ENCODE data around the gene NRXN2.
A peak's percentile ranks its signal among the peaks of the same experiment; 100 is the strongest.

NRXN2 gene

GRCh38 chr11:64624883-64625481 is 98.0 kb downstream of the NRXN2 start:
- no peak for DNase-seq

DNA sequence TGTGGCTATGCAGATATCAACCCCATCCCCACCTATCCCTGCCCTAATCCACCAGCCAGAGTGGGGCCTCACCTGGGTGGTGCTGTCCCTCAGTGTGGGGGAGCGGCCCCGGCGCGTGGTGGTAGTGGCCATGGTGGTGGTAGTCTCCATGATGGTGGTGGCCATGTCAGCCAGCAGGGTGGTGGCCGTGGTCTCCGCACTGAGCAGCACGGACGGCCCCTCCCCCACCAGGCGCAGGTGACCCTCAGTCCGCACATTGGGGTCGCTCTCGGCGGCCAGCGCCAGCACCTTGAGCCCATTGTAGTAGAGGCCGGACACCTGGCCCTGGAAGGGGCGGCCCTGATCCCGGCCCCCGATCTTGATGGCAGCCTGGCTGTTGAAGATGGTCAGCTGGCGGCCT is 100.3 kb downstream of the NRXN2 start:
- no peak for DNase-seq

DNA sequence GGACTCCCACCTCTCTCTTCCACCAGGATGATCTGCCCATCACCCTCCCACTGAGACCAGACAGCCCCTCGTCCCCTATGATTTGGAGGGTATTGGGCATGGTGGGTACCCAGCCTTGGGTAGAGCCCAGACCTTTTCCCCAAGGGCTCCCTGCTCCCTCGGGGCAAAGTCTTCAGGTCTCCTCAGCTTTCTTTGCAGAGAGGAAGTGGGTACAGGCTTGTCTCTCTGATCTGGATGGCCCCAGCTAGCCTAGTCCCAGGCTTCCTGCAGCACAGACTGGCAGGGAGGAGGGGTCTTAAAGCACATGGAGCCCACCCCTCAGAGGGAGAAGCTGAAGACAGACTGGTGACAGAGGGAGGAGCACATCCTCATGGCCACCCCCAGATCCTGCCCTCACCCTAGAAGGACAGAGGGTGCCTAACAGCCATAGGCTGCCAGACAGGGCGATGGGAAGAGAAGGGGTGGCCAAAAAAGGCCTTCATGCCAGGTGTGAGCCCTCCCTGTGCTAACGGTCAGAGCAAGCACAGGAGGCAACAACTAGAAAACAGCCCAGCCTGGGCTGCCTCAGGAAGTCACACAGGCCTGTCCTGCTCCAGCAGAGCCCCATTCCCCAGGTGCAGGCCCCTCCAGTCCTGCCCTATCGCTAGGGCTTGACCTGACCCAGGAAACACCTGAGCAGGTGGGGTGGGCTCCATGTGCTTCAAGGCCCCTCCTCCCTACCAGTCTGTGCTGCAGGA is 101.5 kb downstream of the NRXN2 start:
- DNase-seq, result no peak

DNA sequence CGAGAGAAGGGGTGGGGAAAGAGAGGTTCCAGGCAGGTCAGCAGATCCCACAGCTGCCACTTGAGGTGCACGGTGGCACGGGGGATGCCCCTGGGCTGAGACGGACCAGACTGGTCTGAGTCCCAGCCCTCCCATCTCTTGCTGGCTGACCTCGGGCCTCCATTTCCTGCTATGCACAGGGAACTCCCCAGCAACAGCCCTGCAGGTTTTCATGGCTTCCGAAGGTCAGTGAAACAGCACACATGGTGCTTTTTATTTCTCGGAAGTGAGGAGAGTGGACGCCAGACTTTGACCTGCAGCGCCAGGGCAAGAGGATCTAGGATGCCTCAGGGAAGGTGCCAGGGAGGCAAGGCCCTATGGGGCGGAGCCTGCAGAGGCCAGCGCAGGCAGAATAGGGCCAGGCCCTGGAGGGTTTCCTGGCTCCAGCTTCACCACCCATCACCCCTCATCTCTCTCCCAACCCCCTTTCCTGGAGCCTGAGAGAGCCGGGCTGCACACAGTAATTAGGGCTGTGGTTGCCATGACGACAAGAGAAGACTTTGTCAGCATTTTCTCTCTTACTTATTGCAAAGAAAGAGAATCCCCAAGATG is 102.5 kb downstream of the NRXN2 start:
- peak; percentile 4 for DNase-seq

DNA sequence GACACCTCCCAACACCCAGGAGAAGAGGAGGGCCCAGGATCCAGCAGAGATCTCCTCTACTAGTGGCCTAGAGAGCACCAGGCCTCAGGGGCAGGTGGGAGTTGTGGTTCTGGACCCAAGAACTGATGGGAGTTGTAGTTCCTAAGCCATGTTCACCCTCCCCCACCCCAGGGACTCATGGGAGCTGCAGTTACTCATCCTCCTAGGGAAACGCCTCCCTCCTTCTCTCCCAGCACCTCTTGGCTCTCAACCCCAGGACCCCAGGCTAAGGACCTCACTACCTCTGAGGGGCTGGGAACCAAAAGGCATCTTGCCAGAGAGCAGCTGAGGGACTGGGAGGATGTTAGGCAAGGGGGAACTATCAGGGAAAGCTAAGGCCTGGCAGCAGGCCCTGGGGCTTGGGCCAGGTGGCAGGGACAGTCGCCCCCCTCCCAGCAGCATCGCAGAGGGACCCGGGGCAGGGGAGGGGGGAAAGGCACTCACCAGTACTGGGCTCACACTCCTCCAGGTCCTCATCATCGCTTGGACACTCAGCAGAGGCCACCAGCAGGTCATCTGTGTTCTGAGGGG is 103.1 kb downstream of the NRXN2 start:
- peak; percentile 50 for DNase-seq

- no peak for DNase-seq
These were observed 103.8 kb downstream of the NRXN2 start for GRCh38 chr11:64619196-64619595.

DNA sequence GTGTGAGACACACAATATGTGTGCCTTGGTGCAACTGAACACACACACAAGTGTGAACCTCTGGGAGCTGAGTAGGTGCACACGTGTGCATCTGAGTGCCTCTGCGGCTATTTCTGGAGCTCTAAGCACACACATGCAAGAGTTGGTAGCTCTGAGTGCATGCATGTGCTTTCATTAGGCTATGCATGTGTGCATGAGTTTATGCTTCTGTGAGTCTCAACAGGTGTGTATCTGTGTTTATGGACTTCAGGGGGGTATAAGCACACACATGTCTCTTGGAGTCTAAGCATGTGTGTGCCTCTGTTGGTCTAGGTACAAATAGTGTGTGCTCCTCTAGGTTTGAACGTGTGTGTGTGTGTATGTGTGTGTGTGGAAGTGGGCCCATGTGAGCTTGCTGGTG is 106.2 kb downstream of the NRXN2 start:
- DNase-seq, result no peak

DNA sequence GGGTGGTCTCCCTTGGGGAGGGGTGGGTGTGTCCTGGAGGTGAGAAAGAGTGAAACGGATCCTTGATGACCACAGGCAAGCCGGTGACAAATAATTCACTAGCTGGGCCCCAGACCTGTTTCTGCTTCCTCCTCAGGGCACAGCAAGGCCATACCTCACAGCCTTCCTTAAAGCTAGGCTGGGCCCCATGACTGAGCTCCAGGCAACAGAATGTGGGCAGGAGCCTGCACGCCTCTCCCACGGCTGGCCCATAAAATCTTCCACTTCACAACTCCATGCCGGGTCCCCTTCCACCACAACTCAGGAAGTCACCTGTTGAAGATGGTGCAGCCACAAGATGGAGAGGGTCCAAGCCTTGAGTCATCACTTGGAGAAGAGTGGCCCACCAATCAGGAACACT is 108.1 kb downstream of the NRXN2 start:
- no peak for DNase-seq

DNA sequence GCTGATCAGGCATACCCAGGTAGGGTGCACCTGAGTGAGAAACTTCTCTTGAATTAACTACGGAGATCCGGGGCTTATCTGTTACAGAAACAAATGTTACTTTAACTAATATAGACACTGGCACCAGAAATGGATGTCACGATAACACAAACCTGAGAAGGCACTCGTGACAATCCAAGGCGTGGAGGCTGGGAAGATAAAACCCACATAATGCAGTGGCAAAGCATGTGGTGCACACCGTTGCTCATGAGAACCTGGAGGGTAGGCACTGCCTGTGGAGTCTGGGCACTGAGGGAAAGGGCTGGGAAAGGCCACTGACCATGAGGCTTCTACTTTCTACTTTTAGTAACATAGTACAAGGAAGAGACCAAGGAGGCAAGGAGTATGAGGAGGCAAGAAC is 109.3 kb downstream of the NRXN2 start:
- no peak for DNase-seq

DNA sequence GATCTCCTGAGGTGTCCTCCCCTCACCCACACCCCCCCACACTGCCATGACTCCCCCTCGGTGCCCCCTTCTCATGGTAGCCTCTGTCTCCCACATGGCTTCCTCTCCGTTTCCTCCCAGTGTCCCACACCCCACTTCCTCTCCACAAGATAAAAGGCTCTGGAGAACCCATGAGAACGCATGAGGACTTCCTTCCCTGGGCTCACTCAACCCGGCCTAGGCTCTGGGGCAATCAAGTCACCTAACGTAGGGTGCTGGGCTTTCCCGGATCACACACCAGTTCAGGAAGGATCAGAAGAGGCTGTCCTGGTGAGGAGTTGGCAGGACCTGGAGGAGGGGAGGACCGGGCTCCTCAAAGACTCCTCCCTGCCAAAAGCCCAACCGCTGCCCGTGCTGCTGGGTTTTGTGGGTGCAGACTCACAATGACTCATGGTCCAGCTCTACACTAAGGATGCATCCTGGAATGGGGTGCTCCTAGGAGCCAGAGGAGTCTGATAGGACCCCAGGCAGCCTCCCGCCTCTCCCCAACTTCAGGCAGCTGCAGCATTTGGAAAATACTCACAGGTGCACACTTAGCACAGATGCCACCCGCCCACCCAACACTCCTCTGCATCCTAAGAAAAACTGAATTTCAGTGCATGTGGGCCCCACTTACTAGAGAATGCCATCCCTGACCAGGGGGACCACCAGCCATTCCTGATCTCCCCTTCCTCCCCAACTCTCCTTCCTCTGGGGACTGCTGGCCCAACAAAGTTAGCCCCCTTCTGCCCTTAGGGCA is 110.9 kb downstream of the NRXN2 start:
- DNase-seq, result no peak

DNA sequence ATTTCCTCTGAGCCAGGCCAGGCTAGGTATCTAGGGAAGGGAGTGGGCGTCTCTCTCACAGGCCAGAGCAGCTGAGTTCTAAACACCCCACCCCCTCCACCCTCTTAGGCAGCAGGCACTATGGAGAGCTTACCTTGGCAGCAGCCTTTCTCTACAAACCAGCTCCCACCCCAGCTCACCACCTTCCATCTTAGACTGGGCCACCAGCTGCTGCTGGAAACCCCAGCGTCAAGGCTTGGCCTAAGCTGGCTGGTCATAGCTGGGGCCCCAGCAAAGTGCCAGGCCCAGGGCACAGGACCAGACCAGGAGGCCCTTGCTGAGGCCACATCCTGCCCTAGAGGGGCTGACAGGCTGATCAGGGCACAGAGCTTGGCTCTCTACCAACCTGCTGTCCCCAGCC is 111.8 kb downstream of the NRXN2 start:
- no peak for DNase-seq

DNA sequence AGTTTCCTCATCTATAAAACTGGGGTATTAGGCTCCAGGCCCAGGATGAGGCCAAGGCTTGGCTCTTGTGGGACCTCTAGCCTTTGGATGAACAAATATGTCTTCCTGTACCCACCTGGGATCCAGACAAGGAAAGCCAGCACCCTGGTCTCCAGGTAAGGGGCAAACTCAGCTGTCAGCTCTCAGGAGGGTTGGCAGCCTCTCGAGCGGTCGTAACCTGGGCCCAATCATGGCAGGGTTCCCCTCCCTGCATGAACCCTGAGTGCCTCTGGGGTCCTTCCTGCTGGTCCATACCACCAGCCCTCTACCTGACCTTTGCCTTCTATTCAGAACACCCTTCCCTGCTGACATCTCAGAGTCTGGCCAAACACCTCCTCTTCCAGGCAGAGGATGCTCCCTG is 112.4 kb downstream of the NRXN2 start:
- DNase-seq, result no peak

- no peak for DNase-seq
These were observed 113.5 kb downstream of the NRXN2 start for GRCh38 chr11:64609436-64610047.

GRCh38 chr11:64608636-64609035 is 114.4 kb downstream of the NRXN2 start:
- no peak for DNase-seq

DNA sequence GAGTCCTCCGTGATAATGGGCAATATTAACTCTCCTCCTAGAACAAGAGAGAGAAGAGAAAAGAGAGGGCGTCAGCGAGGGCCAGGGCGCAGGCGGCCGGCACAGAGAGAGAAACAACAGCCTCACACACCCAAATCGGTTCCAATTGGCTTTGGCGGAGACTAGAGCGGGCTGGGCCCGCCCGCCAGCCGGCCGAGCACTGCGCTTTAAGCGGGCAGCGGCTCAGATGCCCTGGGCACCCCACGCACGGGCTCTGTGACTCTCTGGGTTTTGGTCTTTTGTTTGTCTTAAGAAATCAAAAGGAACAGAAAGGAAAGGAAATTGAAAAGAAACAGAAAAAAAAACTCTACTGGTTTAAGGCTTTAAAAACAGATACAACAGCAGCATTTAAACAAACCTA is 115.0 kb downstream of the NRXN2 start:
- DNase-seq, result peak; percentile 7

- DNase-seq, result no peak
These were observed 115.5 kb downstream of the NRXN2 start for GRCh38 chr11:64607381-64607985.

DNA sequence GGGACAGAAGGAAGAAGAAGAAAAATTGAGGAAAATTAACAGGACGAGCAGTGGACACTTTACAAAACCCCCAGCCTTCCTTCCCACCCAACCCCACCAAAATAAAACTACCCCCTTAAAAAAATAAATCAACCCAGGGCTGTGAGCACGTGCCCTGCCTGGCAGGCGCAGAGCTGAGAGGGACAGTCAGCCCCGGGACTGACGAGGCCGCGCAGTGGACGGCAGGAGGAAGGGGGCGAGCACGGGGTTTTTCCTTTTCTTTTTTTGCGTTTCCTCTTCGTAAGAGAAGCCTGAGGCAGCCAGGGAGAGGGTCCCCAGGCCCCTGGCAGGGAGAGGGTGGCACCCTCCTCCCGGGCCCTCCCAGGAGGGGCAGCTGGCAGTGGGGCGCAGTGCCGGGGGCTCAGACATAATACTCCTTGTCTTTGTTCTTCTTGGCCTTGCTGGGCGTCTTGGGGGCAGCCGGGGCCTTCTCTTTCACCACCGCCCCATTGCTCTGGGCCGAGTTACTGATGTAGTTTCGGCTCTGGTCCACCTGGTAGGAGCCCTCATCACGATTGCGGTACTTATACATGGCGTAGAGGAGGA is 116.1 kb downstream of the NRXN2 start:
- no peak for DNase-seq

- DNase-seq, result no peak
These were observed 117.1 kb downstream of the NRXN2 start for GRCh38 chr11:64605656-64606585.

DNA sequence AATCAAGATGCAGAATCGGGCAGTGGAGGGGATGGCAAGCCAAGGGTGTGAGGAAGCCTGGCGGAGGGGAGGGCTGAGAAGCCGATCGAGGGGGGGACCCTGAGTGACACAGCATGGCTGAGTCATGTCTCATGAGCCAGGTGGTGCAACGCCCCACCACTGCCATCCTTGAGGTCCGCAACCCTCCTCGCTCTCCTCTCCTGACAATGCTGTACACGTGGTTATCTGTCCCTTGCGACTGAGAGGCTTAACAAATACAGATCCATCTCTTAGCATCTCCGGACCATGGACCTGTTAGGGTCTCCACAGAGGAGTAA is 117.8 kb downstream of the NRXN2 start:
- DNase-seq, result no peak

- no peak for DNase-seq
These were observed 118.3 kb downstream of the NRXN2 start for GRCh38 chr11:64604458-64605243.

Data from fibroblast of skin of abdomen (primary cell).